ENCODE measurements around the gene LRRC14B. TPM values are rescaled to one million over a fixed set of nuclear protein-coding genes. Genes with fewer than 3 reads are reported as not detected.
"Not testable (repeated sequence)": the region's sequence is repeated elsewhere in the genome, so short reads cannot be mapped to it uniquely, and the experiment has no call there.

Gene LRRC14B
- total and polyA plus RNA-seq, 2 of the 13 experiments (the other 11 are each of a cell fraction or from before 2014, with no cell fraction given): not detected

- TF ChIP-seq ZMAT3 (CRISPR knock-in tag; conservative IDR thresholded peaks at IDR 0.05) (no peak), ZNF446 (CRISPR knock-in tag; IDR thresholded peaks at IDR 0.05) (no peak), GATAD1 (CRISPR knock-in tag; IDR thresholded peaks at IDR 0.05) (no peak), SP140L (CRISPR knock-in tag; IDR thresholded peaks at IDR 0.05; ENCODE audit: borderline replicate concordance) (no peak)
These were observed 34.0 kb downstream of the LRRC14B start (continued) for GRCh38 chr5:225334-225733.

GRCh38 chr5:227375-227774 lies 36.1 kb downstream of the LRRC14B start:
- H3K4me3 ChIP-seq (replicated peaks in 1 of 3; ENCODE audit: insufficient read depth in 1 of 3, low read depth in 2 of 3, low read length in 3 of 3); intact Hi-C loops (cut with micrococcal nuclease; ENCODE audit: unreplicated experiment); CTCF ChIA-PET (ENCODE audit: low intra/inter-chr PET ratio, low total read pairs); H4K20me1 ChIP-seq (ENCODE audit: insufficient read depth, low read length); BruUV-seq (replicated peaks); H3K9me3 ChIP-seq (ENCODE audit: low read length); H3K9ac ChIP-seq (ENCODE audit: insufficient read depth, low read depth, low read length); FAIRE-seq; H2AFZ ChIP-seq (ENCODE audit: low read length); H3K4me1 ChIP-seq (ENCODE audit: insufficient read depth, low read length); DNase-seq (ENCODE audit: low spot score); H3K27ac ChIP-seq (ENCODE audit: extremely low read length, insufficient read depth, low read length); ATAC-seq; H3K4me2 ChIP-seq (ENCODE audit: low read depth, low read length); in situ Hi-C loops (cut with HindIII; ENCODE audit: extremely low pct_ligation_motif_present, low pct_unique_long_range_greater_than_20kb); H3K27me3 ChIP-seq (ENCODE audit: control insufficient read depth in 1 of 2, insufficient read depth in 2 of 2, low read length in 2 of 2); POLR2A ChIA-PET: not testable (repeated sequence)
- Histone ChIP-seq H3K36me3 (replicated peaks in 1 of 2; ENCODE audit: control insufficient read depth in 1 of 2, insufficient read depth in 2 of 2, low read length in 2 of 2) (peaks cover 26 to 73% of the 10 kb centered on the region in 2 experiments; a peak in 4 of 5 replicates), H3K79me2 (ENCODE audit: insufficient read depth, low read length) (peaks cover 17% of the 10 kb centered on the region)
- 95% methylated on average over 14 of the region's 17 CpGs for WGBS (ENCODE audit: low lambda C conversion rate)

GRCh38 chr5:228886-229285 lies 37.6 kb downstream of the LRRC14B start:
- DNase-seq (ENCODE audit: low spot score): no peak
- TF ChIP-seq ATF6 (CRISPR knock-in tag; conservative IDR thresholded peaks at IDR 0.05) (no peak), NFKB2 (CRISPR knock-in tag; IDR thresholded peaks at IDR 0.05; ENCODE audit: borderline replicate concordance) (no peak), ZSCAN22 (CRISPR knock-in tag; IDR thresholded peaks at IDR 0.05) (no peak), CC2D1A (CRISPR knock-in tag; IDR thresholded peaks at IDR 0.05) (no peak), GLMP (CRISPR knock-in tag; IDR thresholded peaks at IDR 0.05; ENCODE audit: borderline replicate concordance) (no peak)
- H3K27ac ChIP-seq (ENCODE audit: extremely low read length, insufficient read depth, low read length): no peak overlapping the region
- peaks cover 24 to 80% of the 10 kb centered on the region in 2 experiments; a peak in 4 of 5 replicates for H3K36me3 ChIP-seq (replicated peaks in 1 of 2; ENCODE audit: control insufficient read depth in 1 of 2, insufficient read depth in 2 of 2, low read length in 2 of 2)
- H3K79me2 ChIP-seq (ENCODE audit: insufficient read depth, low read length): peaks cover 2% of the 10 kb centered on the region
- no peaks in the 10 kb centered on the region for H3K4me1 ChIP-seq (ENCODE audit: insufficient read depth, low read length)
- no peaks in the 10 kb centered on the region for H3K9me3 ChIP-seq (ENCODE audit: low read length)
- no peak overlapping the region for H3K4me2 ChIP-seq (ENCODE audit: low read depth, low read length)
- ATAC-seq: no peak
- FAIRE-seq: no peak
- CTCF ChIA-PET (ENCODE audit: low intra/inter-chr PET ratio, low total read pairs): no interaction called here
- no peak overlapping the region for H2AFZ ChIP-seq (ENCODE audit: low read length)
- H3K27me3 ChIP-seq (ENCODE audit: control insufficient read depth in 1 of 2, insufficient read depth in 2 of 2, low read length in 2 of 2): no peaks in the 10 kb centered on the region
- in situ Hi-C loops (cut with HindIII; ENCODE audit: extremely low pct_ligation_motif_present, low pct_unique_long_range_greater_than_20kb) (no loop called here), intact Hi-C loops (cut with micrococcal nuclease; ENCODE audit: unreplicated experiment) (no loop called here)
- H4K20me1 ChIP-seq (ENCODE audit: insufficient read depth, low read length): no peaks in the 10 kb centered on the region
- WGBS (ENCODE audit: low lambda C conversion rate): 98% methylated on average over 3 of the region's 3 CpGs
- POLR2A ChIA-PET: no interaction called here
- no TSS peak for BruUV-seq (replicated peaks)
- no peak overlapping the region for H3K9ac ChIP-seq (ENCODE audit: insufficient read depth, low read depth, low read length)
- H3K4me3 ChIP-seq (replicated peaks in 1 of 3; ENCODE audit: insufficient read depth in 1 of 3, low read depth in 2 of 3, low read length in 3 of 3): no peak overlapping the region
